CD4-positive, alpha-beta T cell (primary cell): ENCODE results near the gene VAT1L. TPM values are rescaled to one million over a fixed set of nuclear protein-coding genes. Genes with fewer than 3 reads are reported as not detected.

Experiments
- ATAC-seq: fragments of 200-7000 bp; cut with Tn5 transposase; one replicate; pipeline ENCODE4 v1.10.0; 2022; ENCODE audit warnings: mild to moderate bottlenecking; ENCODE audit not compliant: poor library complexity
- CTCF ChIA-PET: fragments of 350-600 bp; sonication (Branson Sonifier 250); formaldehyde crosslinking; loops from one replicate; lab custom pipeline; 2021; ENCODE audit warnings: antibody characterized with exemption, inconsistent platforms; lab: Charles Lee
- POLR2A ChIA-PET: fragments of 350-600 bp; sonication (Branson Sonifier 250); formaldehyde crosslinking; loops from one replicate; lab custom pipeline; 2021; ENCODE audit warnings: antibody characterized with exemption, inconsistent platforms; lab: Charles Lee
- DNase-seq, 14 experiments: peaks; one replicate each; pipeline ENCODE4 v3.0.0-alpha.2; 2013 to 2020; ENCODE audit warnings: mixed read lengths in 2 of 14
- H3K27ac ChIP-seq, 2 donors: one replicate each; pipeline versions ENCODE4 v1.5.1 to v1.7.0; 2013; ENCODE audit warnings: low read length in 2 of 2, low read depth in 1 of 2, mild to moderate bottlenecking in 1 of 2
- H3K27me3 ChIP-seq, 2 experiments: 1 replicate in 1 of 2; 2 replicates in 1 of 2; pipeline versions ENCODE4 v1.6.1 to v1.7.0; 2013; ENCODE audit warnings: low read length in 2 of 2, control low read depth in 1 of 2, mild to moderate bottlenecking in 1 of 2, moderate library complexity in 1 of 2; ENCODE audit not compliant: insufficient read depth in 2 of 2, control insufficient read depth in 1 of 2
- H3K36me3 ChIP-seq: one replicate; pipeline ENCODE4 v1.6.1; 2013; ENCODE audit warnings: low read length, control low read depth; ENCODE audit not compliant: insufficient read depth
- H3K4me1 ChIP-seq: one replicate; pipeline ENCODE4 v1.6.1; 2013; ENCODE audit warnings: low read length, control low read depth; ENCODE audit not compliant: insufficient read depth
- H3K4me3 ChIP-seq: one replicate; pipeline ENCODE4 v1.5.1; 2013; ENCODE audit warnings: mild to moderate bottlenecking, low read length, moderate library complexity
- H3K9me3 ChIP-seq, 2 experiments: 1 replicate in 1 of 2; 2 replicates in 1 of 2; pipeline versions ENCODE4 v1.6.1 to v1.7.0; 2013; ENCODE audit warnings: low read length in 2 of 2, mild to moderate bottlenecking in 2 of 2, control low read depth in 1 of 2, moderate library complexity in 1 of 2; ENCODE audit not compliant: control insufficient read depth in 1 of 2, insufficient read depth in 1 of 2
- H3K27ac Mint-ChIP-seq: one replicate; pipeline ENCODE4 v1.8.0; 2020; ENCODE audit warnings: mixed read lengths
- H3K27me3 Mint-ChIP-seq: one replicate; pipeline ENCODE4 v1.8.0; 2021; ENCODE audit warnings: mixed read lengths
- H3K36me3 Mint-ChIP-seq: one replicate; pipeline ENCODE4 v1.8.0; 2021; ENCODE audit warnings: low read depth, mixed read lengths
- H3K4me1 Mint-ChIP-seq: one replicate; pipeline ENCODE4 v1.8.0; 2021; ENCODE audit warnings: low read depth, mixed read lengths
- H3K4me3 Mint-ChIP-seq: one replicate; pipeline ENCODE4 v1.8.0; 2020; ENCODE audit warnings: mild to moderate bottlenecking, mixed read lengths
- H3K9me3 Mint-ChIP-seq: one replicate; pipeline ENCODE4 v1.8.0; 2020; ENCODE audit warnings: mixed read lengths
- intact Hi-C, 2 experiments: fragments of 100-400 bp; cut with DNase I in 1 of 2; cut with micrococcal nuclease in 1 of 2; formaldehyde crosslinking; loops; one replicate each; pipeline versions ENCODE4 v1.15.1 to v1.9.0; 2023 to 2025; cut with DNase I, micrococcal nuclease
- total RNA-seq, 174 experiments: library from RNA in 2 of 174; stranded (reverse) in 2 of 174; gene quantifications; one replicate each; pipeline ENCODE4 v1.2.3 and lab custom pipeline; 2021 to 2026
- TF ChIP-seq, protein P1 (sequence below): fragments of 200-600 bp; IDR thresholded peaks from one replicate; pipeline ENCODE4 v1.8.0; 2022; ENCODE audit warnings: antibody characterized with exemption, mild to moderate bottlenecking

VAT1L gene
- total RNA-seq, 2 experiments from 2014 or later, result not detected

DNA sequence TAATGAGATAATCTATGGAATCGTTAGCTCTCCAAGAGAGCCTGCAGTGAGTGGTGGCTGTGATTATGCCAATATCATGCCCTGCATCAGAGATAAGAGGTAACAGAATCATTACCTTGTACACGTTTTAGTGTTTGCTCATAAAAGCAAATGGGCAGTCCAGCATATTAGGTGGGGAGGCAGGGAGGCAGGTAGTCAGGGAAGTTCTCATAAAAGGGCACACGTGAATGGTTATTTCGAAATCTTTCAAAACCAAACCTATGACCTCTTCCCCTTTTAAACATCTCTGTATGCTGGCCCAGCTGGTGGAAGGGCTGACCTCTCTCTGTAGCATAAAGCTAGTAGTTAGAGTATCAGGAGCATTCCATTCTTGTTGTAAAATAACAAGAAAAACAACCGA lies 51.7 kb downstream of the VAT1L start:
- peaks cover 0 to 4% of the 10 kb centered on the region in 2 experiments for H3K27me3 ChIP-seq
- TF ChIP-seq, protein P1, sequence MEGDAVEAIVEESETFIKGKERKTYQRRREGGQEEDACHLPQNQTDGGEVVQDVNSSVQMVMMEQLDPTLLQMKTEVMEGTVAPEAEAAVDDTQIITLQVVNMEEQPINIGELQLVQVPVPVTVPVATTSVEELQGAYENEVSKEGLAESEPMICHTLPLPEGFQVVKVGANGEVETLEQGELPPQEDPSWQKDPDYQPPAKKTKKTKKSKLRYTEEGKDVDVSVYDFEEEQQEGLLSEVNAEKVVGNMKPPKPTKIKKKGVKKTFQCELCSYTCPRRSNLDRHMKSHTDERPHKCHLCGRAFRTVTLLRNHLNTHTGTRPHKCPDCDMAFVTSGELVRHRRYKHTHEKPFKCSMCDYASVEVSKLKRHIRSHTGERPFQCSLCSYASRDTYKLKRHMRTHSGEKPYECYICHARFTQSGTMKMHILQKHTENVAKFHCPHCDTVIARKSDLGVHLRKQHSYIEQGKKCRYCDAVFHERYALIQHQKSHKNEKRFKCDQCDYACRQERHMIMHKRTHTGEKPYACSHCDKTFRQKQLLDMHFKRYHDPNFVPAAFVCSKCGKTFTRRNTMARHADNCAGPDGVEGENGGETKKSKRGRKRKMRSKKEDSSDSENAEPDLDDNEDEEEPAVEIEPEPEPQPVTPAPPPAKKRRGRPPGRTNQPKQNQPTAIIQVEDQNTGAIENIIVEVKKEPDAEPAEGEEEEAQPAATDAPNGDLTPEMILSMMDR, result no peak
- Mint-ChIP-seq H3K36me3 (no peaks in the 10 kb centered on the region), H3K4me1 (no peaks in the 10 kb centered on the region), H3K4me3 (no peak overlapping the region), H3K9me3 (no peaks in the 10 kb centered on the region), H3K27me3 (peaks cover 9% of the 10 kb centered on the region), H3K27ac (no peak overlapping the region)
- H3K9me3 ChIP-seq, result no peaks in the 10 kb centered on the region
- ChIA-PET POLR2A (no interaction called here), CTCF (no interaction called here)
- ATAC-seq, result no peak
- intact Hi-C loops, result no loop called here
- no peak for DNase-seq
- H3K4me3 ChIP-seq, result no peak overlapping the region
- no peak overlapping the region for H3K27ac ChIP-seq
- H3K4me1 ChIP-seq, result no peaks in the 10 kb centered on the region
- no peaks in the 10 kb centered on the region for H3K36me3 ChIP-seq

DNA sequence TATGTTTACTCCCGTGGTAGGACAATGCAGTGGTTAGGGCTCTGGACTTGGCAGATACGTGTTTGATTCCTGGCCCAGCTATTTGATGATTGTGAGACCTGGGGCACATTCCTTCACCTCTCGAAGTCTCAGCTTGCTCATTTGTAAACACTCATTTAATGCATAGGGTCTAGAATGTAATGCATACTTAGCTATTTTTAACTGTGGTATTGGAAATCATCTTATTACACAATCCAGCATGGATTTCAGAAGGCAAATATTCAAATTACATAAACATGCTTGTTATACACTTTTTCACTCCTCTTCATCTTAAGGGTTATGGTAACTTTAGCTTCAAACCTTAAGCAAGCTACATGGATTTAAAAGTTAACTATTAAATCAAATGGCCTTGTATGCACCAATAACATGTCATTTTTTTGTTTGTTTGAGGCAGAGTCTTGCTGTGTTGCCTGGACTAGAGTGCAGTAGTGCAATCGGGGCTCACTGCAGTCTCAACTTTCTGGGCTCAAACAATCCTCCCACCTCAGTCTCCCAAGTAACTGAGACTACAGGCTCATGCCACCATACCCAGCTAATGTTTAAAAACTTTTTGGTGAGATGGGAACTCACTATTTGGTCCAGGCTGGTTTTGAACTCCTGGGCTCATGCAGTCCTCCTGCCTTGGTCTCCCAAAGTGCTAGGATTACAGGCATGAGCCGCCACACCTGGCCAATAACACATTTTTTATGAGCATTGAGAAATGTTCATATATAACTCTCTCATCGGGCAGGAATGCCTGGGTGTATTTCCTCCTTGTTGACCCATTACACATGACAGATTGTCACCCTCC lies 52.5 kb downstream of the VAT1L start:
- H3K27me3 Mint-ChIP-seq, result peaks cover 16% of the 10 kb centered on the region
- no peaks in the 10 kb centered on the region for H3K9me3 ChIP-seq
- DNase-seq (no peak), ATAC-seq (no peak)
- intact Hi-C loops, result no loop called here
- H3K27ac Mint-ChIP-seq, result no peak overlapping the region
- ChIA-PET POLR2A (no interaction called here), CTCF (no interaction called here)
- no peaks in the 10 kb centered on the region for H3K36me3 Mint-ChIP-seq
- no peaks in the 10 kb centered on the region for H3K9me3 Mint-ChIP-seq
- no peaks in the 10 kb centered on the region for H3K4me1 ChIP-seq
- H3K4me1 Mint-ChIP-seq, result no peaks in the 10 kb centered on the region
- no peak overlapping the region for H3K4me3 ChIP-seq
- peaks cover 0 to 4% of the 10 kb centered on the region in 2 experiments for H3K27me3 ChIP-seq
- H3K27ac ChIP-seq, result no peak overlapping the region
- no peaks in the 10 kb centered on the region for H3K36me3 ChIP-seq
- no peak overlapping the region for H3K4me3 Mint-ChIP-seq
- TF ChIP-seq, protein P1, result no peak

DNA sequence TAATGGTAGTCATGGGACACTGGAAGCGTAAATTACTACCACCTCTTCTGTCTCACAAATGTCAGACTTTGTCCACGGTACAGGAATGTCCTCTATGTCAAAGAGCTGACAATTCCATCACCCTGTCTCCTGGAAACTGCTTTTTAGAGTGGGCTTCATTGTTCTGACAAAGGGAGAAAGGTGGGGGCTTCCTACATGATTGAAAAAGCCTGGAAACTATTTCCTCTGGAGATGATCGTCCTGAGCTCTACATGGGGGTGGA lies 53.1 kb downstream of the VAT1L start:
- Mint-ChIP-seq H3K36me3 (no peaks in the 10 kb centered on the region), H3K27me3 (peaks cover 16% of the 10 kb centered on the region), H3K4me3 (no peak overlapping the region), H3K4me1 (no peaks in the 10 kb centered on the region), H3K9me3 (no peaks in the 10 kb centered on the region), H3K27ac (no peak overlapping the region)
- CTCF ChIA-PET, result no interaction called here
- POLR2A ChIA-PET, result no interaction called here
- Histone ChIP-seq H3K36me3 (no peaks in the 10 kb centered on the region), H3K9me3 (no peaks in the 10 kb centered on the region), H3K4me3 (no peak overlapping the region), H3K27me3 (peaks cover 3 to 4% of the 10 kb centered on the region in 2 experiments), H3K27ac (no peak overlapping the region), H3K4me1 (no peaks in the 10 kb centered on the region)
- ATAC-seq (no peak), DNase-seq (no peak)
- TF ChIP-seq, protein P1, result no peak
- intact Hi-C loops, result no loop called here
